ENCODE measurements around the gene CBL. TPM values are rescaled to one million over a fixed set of nuclear protein-coding genes. Genes with fewer than 3 reads are reported as not detected.

CBL gene
- total RNA-seq, 1 experiment from 2014 or later = 45.6 TPM

GRCh38 chr11:119352857-119353260, 146.7 kb downstream of the CBL start (continued):
- TF ChIP-seq ARID4B (CRISPR knock-in tag; IDR thresholded peaks at IDR 0.05; ENCODE audit: borderline replicate concordance) (no peak), EMX1 (CRISPR knock-in tag; IDR thresholded peaks at IDR 0.05) (no peak), SMAD3 (CRISPR knock-in tag; IDR thresholded peaks at IDR 0.05; ENCODE audit: borderline replicate concordance) (no peak), HMGA2 (CRISPR knock-in tag; IDR thresholded peaks at IDR 0.05) (no peak), TCF7 (CRISPR knock-in tag; IDR thresholded peaks at IDR 0.05; ENCODE audit: low read depth) (no peak), ETV6 (CRISPR knock-in tag; IDR thresholded peaks at IDR 0.05) (no peak), TP53 (CRISPR knock-in tag; IDR thresholded peaks at IDR 0.05) (no peak), ZNF512 (CRISPR knock-in tag; IDR thresholded peaks at IDR 0.05; ENCODE audit: borderline replicate concordance) (no peak), CREB1 (CRISPR knock-in tag; IDR thresholded peaks at IDR 0.05) (no peak)

GRCh38 chr11:119355091-119355843, 149.1 kb downstream of the CBL start:
- Mint-ChIP-seq H3K4me3 (peak overlapping the region; percentile 25; the same call in 1 of the 2 replicates), H3K27ac (no peak overlapping the region), H3K4me1 (peaks cover 29% of the 10 kb centered on the region), H3K36me3 (peaks cover 20% of the 10 kb centered on the region), H3K27me3 (ENCODE audit: low read depth) (peaks cover 22% of the 10 kb centered on the region), H3K9me3 (0 out of 2 replicates have a peak, but pooled peaks cover 4% of the 10 kb centered on the region)
- DNase-seq (ENCODE audit: low spot score) (no peak), ATAC-seq (no peak)
- CTCF ChIA-PET = interaction anchor here (0.6 to 4.6 kb wide), 34 partner anchors 7 to 288 kb away, joined by 3 to 190 read pairs (median 5); partner anchors contain the start of genes C1QTNF5, CBL, MCAM and MFRP
- POLR2A ChIA-PET = interaction anchor here (0.7 to 1.5 kb wide), 2 partner anchors 119 to 750 kb away, joined by 3 to 7 read pairs; no protein-coding TSS in a partner anchor
- TF ChIP-seq ZSCAN18 (CRISPR knock-in tag; IDR thresholded peaks at IDR 0.05) (no peak), HMGXB4 (CRISPR knock-in tag; IDR thresholded peaks at IDR 0.05) (no peak), EMX1 (CRISPR knock-in tag; IDR thresholded peaks at IDR 0.05) (no peak), PRDM15 (CRISPR knock-in tag; IDR thresholded peaks at IDR 0.05) (no peak), GRHL2 (CRISPR knock-in tag; IDR thresholded peaks at IDR 0.05; ENCODE audit: insufficient replicate concordance, severe bottlenecking) (no peak), TP53 (CRISPR knock-in tag; IDR thresholded peaks at IDR 0.05) (no peak), STAT6 (CRISPR knock-in tag; conservative IDR thresholded peaks at IDR 0.05; ENCODE audit: low read depth) (no peak), CREB1 (CRISPR knock-in tag; IDR thresholded peaks at IDR 0.05) (no peak), SMAD3 (CRISPR knock-in tag; IDR thresholded peaks at IDR 0.05; ENCODE audit: borderline replicate concordance) (no peak), SMAD4 (CRISPR knock-in tag; IDR thresholded peaks at IDR 0.05) (no peak), ESRRA (CRISPR knock-in tag; IDR thresholded peaks at IDR 0.05; ENCODE audit: borderline replicate concordance) (no peak)
